Natural killer cell (primary cell): ENCODE measurements around the gene CHL1. TPM values are rescaled to one million over a fixed set of nuclear protein-coding genes. Genes with fewer than 3 reads are reported as not detected.

ENCODE experiments used
- ATAC-seq, 3 donors: fragments of 150-1000 bp in 2 of 3; fragments of 200-7000 bp in 1 of 3; cut with Tn5 transposase; 1 replicate in 1 of 3; 2 replicates in 2 of 3; pipeline ENCODE4 v1.10.0; 2021; ENCODE audit warnings: mild to moderate bottlenecking in 2 of 3, moderate library complexity in 2 of 3
- DNase-seq, 2 donors: peaks; one replicate each; pipeline versions ENCODE4 v3.0.0 to v3.0.0-alpha.2; 2013 to 2021; ENCODE audit warnings: mixed read lengths in 1 of 2
- H3K27ac ChIP-seq: one replicate; pipeline ENCODE4 v1.5.1; 2013; ENCODE audit warnings: mild to moderate bottlenecking, low read length
- H3K27me3 ChIP-seq: one replicate; pipeline ENCODE4 v1.6.1; 2013; ENCODE audit warnings: low read length; ENCODE audit not compliant: control insufficient read depth, insufficient read depth
- H3K36me3 ChIP-seq: one replicate; pipeline ENCODE4 v1.6.1; 2013; ENCODE audit warnings: low read length; ENCODE audit not compliant: control insufficient read depth, insufficient read depth
- H3K4me1 ChIP-seq: one replicate; pipeline ENCODE4 v1.6.1; 2013; ENCODE audit warnings: low read length; ENCODE audit not compliant: control insufficient read depth, insufficient read depth
- H3K4me3 ChIP-seq: one replicate; pipeline ENCODE4 v1.5.1; 2013; ENCODE audit warnings: low read length
- H3K9me3 ChIP-seq: one replicate; pipeline ENCODE4 v1.6.1; 2013; ENCODE audit warnings: low read length; ENCODE audit not compliant: control insufficient read depth, insufficient read depth
- H3K27ac Mint-ChIP-seq, 2 donors: one replicate each; pipeline ENCODE4 v1.8.0; 2022; ENCODE audit warnings: mild to moderate bottlenecking in 2 of 2, mixed read lengths in 2 of 2, moderate library complexity in 1 of 2
- H3K27me3 Mint-ChIP-seq, 2 donors: one replicate each; pipeline ENCODE4 v1.8.0; 2022; ENCODE audit warnings: low read depth in 2 of 2, mixed read lengths in 2 of 2
- H3K36me3 Mint-ChIP-seq: one replicate; pipeline ENCODE4 v1.8.0; 2022; ENCODE audit warnings: mixed read lengths
- H3K4me1 Mint-ChIP-seq, 2 donors: one replicate each; pipeline ENCODE4 v1.8.0; 2022; ENCODE audit warnings: mixed read lengths in 2 of 2
- H3K4me3 Mint-ChIP-seq: one replicate; pipeline ENCODE4 v1.8.0; 2022; ENCODE audit warnings: mild to moderate bottlenecking, moderate library complexity, mixed read lengths
- H3K9me3 Mint-ChIP-seq, 2 donors: one replicate each; pipeline ENCODE4 v1.8.0; 2022; ENCODE audit warnings: mixed read lengths in 2 of 2
- CTCF ChIP-seq: fragments of 200-600 bp; IDR thresholded peaks from one replicate; pipeline ENCODE4 v1.8.0; 2022; ENCODE audit warnings: antibody characterized with exemption
- WGBS: methylation state at CpG from one replicate; pipeline ENCODE4 v1.1.7; 2013; ENCODE audit warnings: missing lambda C conversion rate; ENCODE audit not compliant: insufficient coverage; 5-methylcytosine and 5-hydroxymethylcytosine counted together
- intact Hi-C: fragments of 100-400 bp; cut with micrococcal nuclease; formaldehyde crosslinking; loops from one replicate; pipeline ENCODE4 v1.14.2; 2022
- total RNA-seq, 4 donors: library from RNA; stranded (reverse); fragments of 120-200 nt in 1 of 4; gene quantifications; one replicate each; pipeline versions ENCODE4 v1.2.3 to v1.2.4, GENCODE V29; 2013 to 2022

Gene CHL1
- total RNA-seq, 3 donors from 2014 or later (not counting 1 experiment from before 2014, with no cell fraction given), result not detected

- Histone ChIP-seq H3K9me3 (peaks cover 6% of the 10 kb centered on the region), H3K27ac (no peak overlapping the region), H3K36me3 (no peaks in the 10 kb centered on the region), H3K4me1 (no peaks in the 10 kb centered on the region), H3K27me3 (no peaks in the 10 kb centered on the region), H3K4me3 (no peak overlapping the region)
- H3K36me3 Mint-ChIP-seq, result no peaks in the 10 kb centered on the region
- 78% methylated on average over 2 of the region's 3 CpGs for WGBS
- intact Hi-C loops, result no loop called here
- H3K27ac Mint-ChIP-seq, result no peak overlapping the region
- no peaks in the 10 kb centered on the region for H3K4me1 Mint-ChIP-seq
- H3K27me3 Mint-ChIP-seq, result no peaks in the 10 kb centered on the region
- no peak overlapping the region for H3K4me3 Mint-ChIP-seq
- ATAC-seq (no peak), DNase-seq (no peak)
- TF ChIP-seq CTCF, result no peak
- peaks cover 8% of the 10 kb centered on the region in 2 donors for H3K9me3 Mint-ChIP-seq
Observed at GRCh38 chr3:228442-229182, 32.0 kb downstream of the CHL1 start.

- no peak overlapping the region for H3K27ac ChIP-seq
- intact Hi-C loops, result no loop called here
- 87% methylated on average over 5 of the region's 6 CpGs for WGBS
- H3K9me3 ChIP-seq, result peaks cover 4% of the 10 kb centered on the region
- H3K4me1 Mint-ChIP-seq, result no peaks in the 10 kb centered on the region
- H3K27me3 Mint-ChIP-seq, result no peaks in the 10 kb centered on the region
- ATAC-seq, result no peak
- TF ChIP-seq CTCF, result no peak
- no peak overlapping the region for H3K4me3 Mint-ChIP-seq
- no peak overlapping the region for H3K27ac Mint-ChIP-seq
- H3K9me3 Mint-ChIP-seq, result peaks cover 7 to 8% of the 10 kb centered on the region in 2 donors
- no peaks in the 10 kb centered on the region for H3K36me3 ChIP-seq
- no peaks in the 10 kb centered on the region for H3K36me3 Mint-ChIP-seq
- H3K4me3 ChIP-seq, result no peak overlapping the region
- H3K4me1 ChIP-seq, result no peaks in the 10 kb centered on the region
- DNase-seq, result no peak
- H3K27me3 ChIP-seq, result no peaks in the 10 kb centered on the region
Observed at GRCh38 chr3:229183-229661, 32.7 kb downstream of the CHL1 start.

GRCh38 chr3:236881-237280, 40.3 kb downstream of the CHL1 start:
- H3K9me3 Mint-ChIP-seq, result peaks cover 11% of the 10 kb centered on the region in 2 donors
- Histone ChIP-seq H3K27me3 (no peaks in the 10 kb centered on the region), H3K9me3 (no peaks in the 10 kb centered on the region), H3K4me3 (no peak overlapping the region), H3K4me1 (no peaks in the 10 kb centered on the region), H3K36me3 (no peaks in the 10 kb centered on the region), H3K27ac (no peak overlapping the region)
- H3K27ac Mint-ChIP-seq, result no peak overlapping the region
- no peaks in the 10 kb centered on the region for H3K36me3 Mint-ChIP-seq
- intact Hi-C loops, result no loop called here
- no peak for TF ChIP-seq CTCF
- DNase-seq (no peak), ATAC-seq (no peak)
- H3K4me3 Mint-ChIP-seq, result no peak overlapping the region
- no peaks in the 10 kb centered on the region for H3K27me3 Mint-ChIP-seq
- 80% methylated on average over 4 of the region's 4 CpGs for WGBS
- no peaks in the 10 kb centered on the region for H3K4me1 Mint-ChIP-seq
